GM19395 (cell line): ENCODE measurements around the gene PRR20E.
"Not testable (repeated sequence)": the region's sequence is repeated elsewhere in the genome, so short reads cannot be mapped to it uniquely, and the experiment has no call there.

Experiments
- ATAC-seq: cut with Tn5 transposase; IDR thresholded peaks from one replicate; pipeline ENCODE4 v1.9.1; 2021; ENCODE audit warnings: mild to moderate bottlenecking, moderate library complexity; ENCODE audit not compliant: unreplicated experiment

PRR20E gene

DNA sequence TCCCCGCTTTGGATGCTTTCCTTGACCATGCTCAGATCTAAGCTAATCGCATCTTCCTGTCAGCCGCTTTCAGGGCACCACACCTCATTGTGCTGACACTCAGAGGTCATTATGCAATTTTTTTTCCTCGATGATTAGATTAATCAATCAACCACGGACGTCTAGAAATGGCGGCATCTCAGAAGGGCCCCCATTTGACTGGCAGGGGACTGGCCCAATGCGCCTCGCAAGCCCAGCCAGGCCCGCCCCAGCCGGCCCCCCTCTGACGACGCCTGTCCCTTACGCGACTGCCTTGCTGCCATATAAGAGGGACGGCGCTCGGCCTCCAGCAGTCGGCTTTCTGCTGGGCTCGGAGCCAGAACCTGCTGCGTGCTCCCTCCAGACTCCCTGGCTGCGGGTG, at the start of gene PRR20E:
TSS of gene PRR20E (plus strand) at position 301 of the 400 bp plus-strand sequence. CDS start 387 bp downstream, outside the sequence.
- not testable (repeated sequence) for ATAC-seq

DNA sequence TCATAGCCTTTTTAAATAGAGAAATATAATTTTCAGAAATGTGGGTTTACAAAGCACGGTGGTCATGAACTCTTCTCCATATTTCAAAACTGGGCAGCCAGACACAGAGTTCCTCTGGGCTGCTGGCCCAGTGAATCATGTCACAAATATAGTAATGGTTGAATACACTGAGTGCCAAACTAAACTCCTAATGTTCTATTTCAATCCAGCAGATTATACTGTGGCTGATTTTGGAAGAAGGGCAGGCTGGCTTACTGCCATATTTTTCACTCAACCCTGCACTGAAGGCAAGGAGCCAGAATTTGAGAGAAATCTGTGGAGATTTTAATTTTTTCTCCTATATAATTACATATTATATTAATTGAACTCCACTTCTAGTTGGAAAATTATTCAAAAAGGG, 43.3 kb upstream of the PRR20E start:
- ATAC-seq = no peak

DNA sequence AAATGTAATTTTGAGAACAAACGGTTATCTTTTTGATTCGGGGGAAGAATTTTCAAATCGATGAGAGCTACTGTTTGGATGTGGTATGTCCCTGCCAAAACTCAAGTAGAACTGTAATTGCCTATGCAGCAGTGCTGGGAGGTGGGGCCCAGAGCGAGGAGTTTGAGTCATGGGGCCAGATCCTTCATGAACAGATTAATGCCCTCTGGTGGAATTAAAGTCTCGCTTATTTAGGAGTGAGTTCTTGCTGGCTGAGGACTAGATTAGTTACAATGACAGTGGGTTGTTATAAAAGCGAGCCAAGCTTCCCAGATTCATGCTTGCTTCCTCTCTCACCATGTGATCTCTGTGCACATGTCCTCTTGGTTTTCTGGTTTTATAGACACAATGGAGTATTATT, 38.1 kb upstream of the PRR20E start:
- ATAC-seq = no peak

DNA sequence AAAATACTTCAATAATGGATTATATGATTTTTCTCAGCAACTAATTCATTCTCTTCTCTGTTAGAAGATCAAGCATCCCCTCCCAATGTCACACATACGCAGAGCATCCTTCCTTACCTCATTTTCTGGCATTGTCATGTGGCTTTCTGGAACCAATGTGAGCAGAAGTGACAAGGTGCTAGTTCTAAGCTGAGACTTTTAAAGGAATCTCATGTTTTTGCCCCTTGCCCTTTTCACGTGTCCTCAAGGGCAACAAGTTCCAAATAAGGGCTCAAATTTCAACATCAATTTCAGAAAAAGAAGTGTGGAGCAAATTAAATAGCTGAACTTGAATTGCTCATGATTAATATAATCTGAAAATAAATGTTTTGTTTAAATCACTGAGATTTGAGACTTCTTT, 30.9 kb upstream of the PRR20E start:
- no peak for ATAC-seq

DNA sequence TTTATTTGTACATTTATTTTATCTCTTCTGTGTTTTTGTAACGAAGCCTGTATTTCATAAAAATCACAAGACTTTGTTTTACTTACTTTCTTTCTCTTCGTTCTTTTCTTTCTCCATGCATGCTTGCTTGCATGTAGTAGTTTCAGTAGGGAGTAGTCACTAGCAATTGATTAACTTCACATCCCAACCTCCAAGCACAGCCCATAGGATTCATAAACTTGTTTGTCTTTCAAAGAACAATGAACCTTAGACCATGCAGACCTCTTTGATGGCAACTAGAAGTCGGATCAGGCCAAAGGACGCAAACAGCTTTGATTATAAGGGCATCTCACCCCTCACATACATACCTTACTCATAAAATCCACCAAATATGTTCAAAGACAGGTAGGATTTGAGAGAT, 29.4 kb upstream of the PRR20E start:
- no peak for ATAC-seq

DNA sequence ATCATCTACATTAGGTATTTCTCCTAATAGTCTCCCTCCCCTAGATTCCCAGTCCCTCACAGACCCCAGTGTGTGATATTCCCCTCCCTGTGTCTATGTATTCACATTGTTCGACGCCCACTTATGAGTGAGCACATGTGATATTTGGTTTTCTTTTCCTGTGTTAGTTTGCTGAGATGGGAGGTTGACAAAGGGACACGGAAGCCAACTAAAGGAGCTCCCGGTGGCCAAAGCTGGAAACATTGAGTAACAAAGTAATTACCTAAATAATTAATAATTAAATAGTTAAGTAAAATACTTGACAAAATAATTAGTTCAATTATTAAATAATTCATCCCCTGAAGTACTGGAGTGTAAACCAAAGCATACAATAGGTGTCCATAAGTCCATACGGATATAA, 28.0 kb upstream of the PRR20E start:
- ATAC-seq = no peak

DNA sequence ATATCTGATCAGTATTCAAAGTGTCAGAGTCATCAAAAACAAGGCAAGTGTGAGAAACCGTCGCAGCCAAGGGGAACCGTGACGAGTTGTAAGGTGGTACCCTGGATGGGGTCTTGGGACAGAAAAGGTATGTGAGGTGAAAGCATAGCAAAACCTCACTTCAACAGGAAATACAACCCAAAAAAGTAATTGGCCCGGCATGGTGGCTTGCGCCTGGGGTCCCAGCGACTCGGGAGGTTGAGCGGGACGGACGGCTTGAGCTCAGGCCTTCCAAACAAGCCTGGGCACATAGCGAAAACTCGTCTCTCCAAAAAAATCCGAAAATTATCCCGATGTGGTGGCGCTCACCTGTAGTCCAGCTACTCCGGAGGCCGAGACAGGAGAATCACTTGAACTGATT, 27.2 kb upstream of the PRR20E start:
- ATAC-seq = not testable (repeated sequence)

DNA sequence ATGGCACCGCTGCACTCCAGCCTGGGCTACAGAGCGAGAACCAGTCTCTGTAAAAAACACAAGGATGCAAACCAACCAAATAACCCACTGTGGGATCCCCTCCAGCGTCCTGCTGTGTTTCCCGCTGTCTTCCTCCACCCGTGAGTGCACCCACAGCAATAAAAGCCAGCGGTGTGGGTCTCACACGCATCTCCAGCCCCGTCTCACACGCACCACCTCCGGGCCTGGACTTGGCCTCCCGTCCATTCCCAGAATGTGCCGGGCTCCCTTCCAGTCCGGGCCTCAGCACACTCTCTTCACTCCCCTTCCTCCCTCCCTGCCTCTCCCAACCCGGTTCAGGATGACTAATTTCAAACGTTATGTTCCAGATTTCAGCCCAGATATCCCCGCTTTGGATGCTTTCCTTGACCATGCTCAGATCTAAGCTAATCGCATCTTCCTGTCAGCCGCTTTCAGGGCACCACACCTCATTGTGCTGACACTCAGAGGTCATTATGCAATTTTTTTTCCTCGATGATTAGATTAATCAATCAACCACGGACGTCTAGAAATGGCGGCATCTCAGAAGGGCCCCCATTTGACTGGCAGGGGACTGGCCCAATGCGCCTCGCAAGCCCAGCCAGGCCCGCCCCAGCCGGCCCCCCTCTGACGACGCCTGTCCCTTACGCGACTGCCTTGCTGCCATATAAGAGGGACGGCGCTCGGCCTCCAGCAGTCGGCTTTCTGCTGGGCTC, 26.6 kb upstream of the PRR20E start, which contains the start of gene PRR20A:
TSS of gene PRR20A (plus strand) at position 684 of the 734 bp plus-strand sequence. CDS start 387 bp downstream, outside the sequence.
- not testable (repeated sequence) for ATAC-seq

DNA sequence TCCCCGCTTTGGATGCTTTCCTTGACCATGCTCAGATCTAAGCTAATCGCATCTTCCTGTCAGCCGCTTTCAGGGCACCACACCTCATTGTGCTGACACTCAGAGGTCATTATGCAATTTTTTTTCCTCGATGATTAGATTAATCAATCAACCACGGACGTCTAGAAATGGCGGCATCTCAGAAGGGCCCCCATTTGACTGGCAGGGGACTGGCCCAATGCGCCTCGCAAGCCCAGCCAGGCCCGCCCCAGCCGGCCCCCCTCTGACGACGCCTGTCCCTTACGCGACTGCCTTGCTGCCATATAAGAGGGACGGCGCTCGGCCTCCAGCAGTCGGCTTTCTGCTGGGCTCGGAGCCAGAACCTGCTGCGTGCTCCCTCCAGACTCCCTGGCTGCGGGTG, 19.8 kb upstream of the PRR20E start, which contains the start of gene PRR20B:
TSS of gene PRR20B (plus strand) at position 301 of the 400 bp plus-strand sequence. CDS start 387 bp downstream, outside the sequence.
- not testable (repeated sequence) for ATAC-seq

DNA sequence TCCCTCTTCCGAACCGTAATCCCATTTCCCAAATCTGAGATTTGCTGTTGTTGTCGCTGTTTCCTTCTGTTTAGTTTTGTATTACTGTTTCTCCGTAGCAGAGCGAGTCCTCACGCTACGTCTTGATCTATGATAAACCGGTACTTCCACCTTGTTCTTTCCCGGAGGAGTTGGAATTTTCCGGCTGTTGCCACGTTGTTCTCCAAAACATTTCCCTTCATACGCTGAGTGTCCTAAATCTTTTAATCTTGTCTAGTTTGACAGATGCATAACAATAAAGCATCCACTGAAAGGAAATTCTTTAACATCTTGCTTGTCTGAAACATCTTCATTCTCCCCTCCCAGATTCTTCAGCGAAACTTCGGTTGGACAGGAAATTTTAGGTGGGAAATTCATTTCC, 18.9 kb upstream of the PRR20E start:
- not testable (repeated sequence) for ATAC-seq

DNA sequence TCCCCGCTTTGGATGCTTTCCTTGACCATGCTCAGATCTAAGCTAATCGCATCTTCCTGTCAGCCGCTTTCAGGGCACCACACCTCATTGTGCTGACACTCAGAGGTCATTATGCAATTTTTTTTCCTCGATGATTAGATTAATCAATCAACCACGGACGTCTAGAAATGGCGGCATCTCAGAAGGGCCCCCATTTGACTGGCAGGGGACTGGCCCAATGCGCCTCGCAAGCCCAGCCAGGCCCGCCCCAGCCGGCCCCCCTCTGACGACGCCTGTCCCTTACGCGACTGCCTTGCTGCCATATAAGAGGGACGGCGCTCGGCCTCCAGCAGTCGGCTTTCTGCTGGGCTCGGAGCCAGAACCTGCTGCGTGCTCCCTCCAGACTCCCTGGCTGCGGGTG, 13.2 kb upstream of the PRR20E start, which contains the start of gene PRR20C:
TSS of gene PRR20C (plus strand) at position 301 of the 400 bp plus-strand sequence. CDS start 387 bp downstream, outside the sequence.
- not testable (repeated sequence) for ATAC-seq

DNA sequence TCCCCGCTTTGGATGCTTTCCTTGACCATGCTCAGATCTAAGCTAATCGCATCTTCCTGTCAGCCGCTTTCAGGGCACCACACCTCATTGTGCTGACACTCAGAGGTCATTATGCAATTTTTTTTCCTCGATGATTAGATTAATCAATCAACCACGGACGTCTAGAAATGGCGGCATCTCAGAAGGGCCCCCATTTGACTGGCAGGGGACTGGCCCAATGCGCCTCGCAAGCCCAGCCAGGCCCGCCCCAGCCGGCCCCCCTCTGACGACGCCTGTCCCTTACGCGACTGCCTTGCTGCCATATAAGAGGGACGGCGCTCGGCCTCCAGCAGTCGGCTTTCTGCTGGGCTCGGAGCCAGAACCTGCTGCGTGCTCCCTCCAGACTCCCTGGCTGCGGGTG, 6.7 kb upstream of the PRR20E start, which contains the start of gene PRR20D:
TSS of gene PRR20D (plus strand) at position 301 of the 400 bp plus-strand sequence. CDS start 387 bp downstream, outside the sequence.
- ATAC-seq = not testable (repeated sequence)

DNA sequence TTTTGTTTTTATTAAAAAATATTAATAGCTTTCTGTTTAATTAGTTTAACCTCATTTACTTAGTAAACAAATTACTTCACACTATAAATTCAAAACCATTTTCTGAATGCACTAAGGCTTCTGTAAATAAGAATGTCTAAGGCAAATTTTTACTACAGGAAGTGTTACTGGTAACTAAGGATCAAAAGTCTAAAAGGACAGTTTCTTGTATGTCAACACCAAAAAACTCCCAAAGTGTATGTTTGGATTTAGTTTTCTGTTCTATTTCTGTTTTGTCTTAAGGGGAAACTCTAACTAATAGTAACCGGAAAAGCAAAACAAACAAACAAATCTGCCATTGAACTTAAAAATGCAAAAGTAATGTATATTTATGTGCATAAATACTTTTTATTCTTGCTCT, 24.7 kb downstream of the PRR20E start:
- no peak for ATAC-seq

DNA sequence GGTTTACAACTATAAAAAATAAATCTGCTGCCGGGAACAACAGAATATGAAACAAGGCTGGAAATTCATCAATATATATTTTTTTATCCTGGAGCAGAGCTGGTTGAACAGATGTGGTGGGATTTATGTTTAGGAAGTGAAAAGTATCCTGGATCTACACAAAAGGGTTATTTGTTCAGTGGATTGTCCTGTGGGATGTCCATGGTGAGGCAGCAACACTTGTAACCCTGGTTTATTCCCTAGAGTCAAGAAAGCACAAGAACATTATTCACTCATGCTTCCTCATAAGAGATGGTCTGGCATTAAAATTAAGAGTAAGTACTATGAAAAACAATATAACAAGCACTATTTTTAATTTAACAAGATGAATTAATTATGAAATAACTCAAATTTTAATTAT, 46.0 kb downstream of the PRR20E start:
- no peak for ATAC-seq
